Measurements from ENCODE around the gene C1QBP.
"Not testable (repeated sequence)": the region's sequence is repeated elsewhere in the genome, so short reads cannot be mapped to it uniquely, and the experiment has no call there.

C1QBP gene

DNA sequence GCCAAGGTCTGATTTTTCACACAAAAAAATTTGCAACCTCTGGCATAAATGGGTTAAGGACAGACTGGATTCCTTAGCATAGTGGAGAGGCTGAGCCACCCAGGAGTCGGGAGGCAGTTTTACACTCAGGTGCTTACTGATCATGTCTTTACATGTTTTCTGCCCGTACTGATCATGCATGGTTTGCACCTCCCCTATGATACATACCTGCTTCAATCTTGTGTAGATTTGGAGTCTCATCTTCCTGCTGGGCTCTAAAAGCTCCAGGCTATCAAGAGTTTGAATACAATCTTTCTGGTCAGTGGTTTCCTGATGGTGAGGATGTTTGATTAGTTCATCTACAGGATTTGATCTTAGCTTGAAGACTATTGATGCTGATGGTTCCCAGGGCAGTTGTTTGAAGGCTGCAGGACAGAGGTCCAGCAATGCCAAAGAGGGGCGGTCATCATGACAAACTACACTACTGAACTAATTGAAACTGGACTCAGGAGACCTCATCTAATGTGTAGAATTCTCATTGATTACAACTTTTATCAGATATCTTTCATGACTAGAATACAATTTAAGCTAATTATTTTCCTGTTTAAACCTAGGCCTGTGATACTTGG lies 6.9 kb downstream of the C1QBP start:
- no peak for DNase-seq (ENCODE audit: low spot score)

GRCh38 chr17:5431234-5431633 lies 7.7 kb downstream of the C1QBP start:
- not testable (repeated sequence) for DNase-seq (ENCODE audit: low spot score)

DNA sequence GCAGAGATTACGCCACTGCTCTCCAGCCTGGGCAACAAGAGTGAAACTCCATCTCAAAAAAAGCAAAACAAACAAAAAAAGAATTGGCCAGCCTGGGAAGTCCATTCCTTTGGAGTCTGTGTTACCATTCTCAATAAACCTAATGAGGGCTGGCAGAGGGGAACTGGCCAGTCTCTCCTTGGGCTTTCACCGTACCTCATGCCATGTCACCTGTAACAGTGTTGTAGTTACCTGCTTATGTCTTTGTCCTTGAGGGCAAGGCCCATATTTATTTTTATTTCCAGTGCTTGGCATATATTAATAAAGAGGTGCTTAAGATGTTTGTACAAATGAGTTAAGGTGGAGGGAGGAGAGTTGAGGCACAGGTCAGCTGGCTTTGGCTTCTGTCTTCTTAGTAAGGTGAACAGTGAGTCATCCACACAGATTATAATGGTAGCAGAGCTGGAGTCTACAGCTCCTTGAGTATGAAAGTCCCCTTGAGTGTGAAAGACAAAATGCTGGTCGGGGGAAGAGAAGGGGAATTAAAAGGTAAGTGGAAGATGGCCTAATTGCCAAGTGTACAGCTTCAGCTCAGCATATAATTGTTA lies 8.4 kb downstream of the C1QBP start:
- no peak for DNase-seq (ENCODE audit: low spot score)

DNA sequence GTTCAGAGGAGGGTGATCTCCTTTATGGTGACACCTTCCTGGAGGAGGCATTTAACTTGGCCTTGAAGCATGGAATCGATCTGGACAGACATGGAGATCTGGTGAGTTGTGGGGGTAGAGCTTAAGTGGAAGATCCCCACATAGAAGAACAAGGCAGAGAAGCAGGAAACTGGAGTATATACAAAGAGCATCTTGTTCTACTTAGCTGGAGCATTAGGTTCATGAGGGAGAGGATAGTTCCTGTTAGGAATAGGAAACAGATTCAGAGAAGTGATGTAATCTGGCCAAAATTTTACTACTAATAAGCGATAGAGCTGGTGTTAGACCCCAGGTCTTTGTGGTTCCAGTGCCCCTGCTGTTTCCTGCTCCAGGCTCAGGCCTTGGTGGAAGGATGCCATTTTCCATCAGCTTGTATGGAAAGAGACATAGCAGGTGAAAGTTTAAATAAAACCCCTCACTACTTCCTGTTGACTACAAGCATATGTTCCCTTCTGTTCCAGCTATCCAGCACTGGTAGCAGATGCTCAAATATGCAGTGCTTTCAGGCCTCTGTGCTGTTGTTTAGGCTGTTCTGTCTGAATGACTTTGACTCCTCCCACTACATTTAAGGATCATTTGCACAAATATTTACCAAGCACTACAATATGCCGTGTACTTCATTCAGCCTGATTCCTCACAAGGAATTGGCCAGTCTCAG lies 9.6 kb downstream of the C1QBP start:
- DNase-seq (ENCODE audit: low spot score): no peak

- DNase-seq (ENCODE audit: low spot score): no peak
These were observed 13.1 kb downstream of the C1QBP start for GRCh38 chr17:5425826-5426225.

DNA sequence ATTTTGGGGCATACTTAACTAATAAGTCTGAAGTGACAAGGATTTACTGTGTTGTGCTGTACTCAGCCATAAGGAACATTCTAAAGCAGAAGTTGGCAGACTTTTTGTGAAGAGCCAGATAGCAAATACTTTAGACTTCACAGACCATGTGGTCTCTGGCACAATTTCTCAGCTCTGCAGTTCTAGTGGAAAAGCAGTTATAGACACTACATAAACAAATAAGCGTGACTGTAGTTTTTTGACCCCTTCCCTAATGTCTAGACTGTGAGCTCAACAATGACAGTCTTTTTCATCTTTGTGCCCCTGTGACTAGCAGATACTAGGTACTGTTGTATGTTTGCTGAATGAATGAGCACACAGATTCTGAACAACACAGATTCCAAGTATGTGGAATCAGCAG lies 14.0 kb downstream of the C1QBP start:
- no peak for DNase-seq (ENCODE audit: low spot score)

DNA sequence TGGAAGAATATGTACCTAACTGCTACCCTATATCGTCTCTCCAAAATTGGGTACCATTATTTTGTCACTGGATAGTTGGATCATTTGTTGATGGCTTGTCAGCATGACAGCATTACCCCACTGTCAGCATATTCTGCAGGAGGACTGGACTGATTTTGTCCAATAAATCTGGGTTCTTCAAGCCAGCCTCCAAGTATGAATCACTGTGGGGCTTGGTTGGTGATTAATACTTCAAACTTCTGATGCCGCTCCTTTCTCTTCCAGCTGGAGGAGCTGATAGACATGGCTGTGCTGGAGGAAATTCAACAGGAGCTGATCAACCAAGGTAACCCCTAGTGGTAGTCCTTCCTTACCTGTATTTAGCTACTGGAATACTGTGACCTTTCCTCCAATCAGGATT lies 16.4 kb downstream of the C1QBP start:
- DNase-seq (ENCODE audit: low spot score): no peak

GRCh38 chr17:5419959-5420653 lies 18.8 kb downstream of the C1QBP start, which contains the start of gene RPAIN:
Gene RPAIN (plus strand): TSS chr17:5420182. CDS start chr17:5420211, 29 bp downstream.
- peak; percentile 87 for DNase-seq (ENCODE audit: low spot score)

DNA sequence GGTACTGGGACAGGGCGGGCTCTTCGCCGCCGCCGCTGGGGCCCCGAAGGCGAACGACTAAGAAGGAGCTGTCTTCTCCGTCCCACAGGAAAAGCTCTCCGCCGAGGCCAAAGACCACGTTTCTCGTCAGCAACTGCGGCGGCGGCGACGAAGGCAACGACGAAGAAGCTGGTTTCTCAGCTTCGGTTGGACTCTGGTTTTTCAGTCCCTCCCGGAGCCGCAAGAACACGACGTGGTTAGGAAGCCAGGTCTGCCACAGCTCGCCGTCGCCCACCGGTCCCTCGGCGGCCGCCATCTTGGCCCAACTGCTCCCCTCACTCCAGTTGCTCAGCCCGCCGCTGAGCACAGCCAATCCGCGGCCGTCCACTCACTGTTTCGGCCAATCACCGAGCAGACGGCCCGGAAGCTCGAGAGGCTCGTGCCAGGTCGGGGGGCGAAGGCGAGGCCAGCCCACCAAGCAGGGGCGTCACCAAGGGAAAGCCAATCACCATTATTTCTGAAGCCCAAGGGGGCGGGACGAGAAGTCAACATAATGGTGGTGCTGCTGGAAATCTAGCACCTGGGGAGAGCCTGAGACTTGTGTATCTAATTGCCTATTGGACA lies 19.5 kb downstream of the C1QBP start, which contains the start of gene NUP88:
Gene NUP88 (minus strand): TSS at position 307 of the 603 bp plus-strand sequence. CDS start 12 bp downstream, at position 295.
- peak; percentile 99 for DNase-seq (ENCODE audit: low spot score)

GRCh38 chr17:5418858-5419355 lies 20.0 kb downstream of the C1QBP start:
- peak; percentile 78 for DNase-seq (ENCODE audit: low spot score)

DNA sequence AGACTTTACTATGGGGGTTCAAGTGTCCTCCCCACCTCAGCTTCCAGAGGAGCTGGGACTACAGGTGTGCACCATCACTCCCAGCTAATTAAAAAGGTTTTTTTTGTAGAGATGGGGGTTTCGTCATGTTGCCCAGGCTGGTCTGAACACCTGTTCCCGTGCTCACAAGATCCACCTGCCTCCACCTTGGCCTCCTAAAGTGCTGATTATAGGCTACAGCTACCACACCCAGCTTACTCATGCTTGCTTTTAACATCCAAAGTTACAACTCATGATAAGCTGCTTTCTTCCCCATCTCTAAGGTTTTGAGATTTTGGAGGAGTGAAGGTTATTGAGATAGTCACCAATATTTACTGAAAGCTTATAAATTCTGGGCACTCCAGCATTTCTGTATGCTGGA lies 22.1 kb downstream of the C1QBP start:
- no peak for DNase-seq (ENCODE audit: low spot score)

- no peak for DNase-seq (ENCODE audit: low spot score)
These were observed 25.3 kb downstream of the C1QBP start for GRCh38 chr17:5413682-5414081.

- no peak for DNase-seq (ENCODE audit: low spot score)
These were observed 28.2 kb downstream of the C1QBP start for GRCh38 chr17:5410594-5411272.

DNA sequence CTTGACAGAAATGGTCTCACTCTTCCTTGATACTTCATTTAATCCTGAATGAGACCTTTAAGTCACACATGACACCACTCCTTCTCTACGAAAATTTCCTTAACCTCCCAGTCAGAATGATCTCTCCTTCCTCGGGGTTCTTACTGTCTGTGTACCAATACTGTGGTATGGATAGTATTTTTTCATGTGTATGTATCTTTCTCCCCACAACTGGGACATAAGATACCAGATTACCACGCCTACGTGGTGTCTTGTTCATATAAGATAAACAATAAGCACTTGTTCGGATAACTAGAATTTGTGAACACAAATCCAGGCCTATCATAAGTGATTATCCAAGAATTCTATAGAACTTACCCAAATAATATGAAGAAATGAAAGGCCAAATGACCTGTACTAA lies 30.8 kb downstream of the C1QBP start:
- no peak for DNase-seq (ENCODE audit: low spot score)

- DNase-seq (ENCODE audit: low spot score): no peak
These were observed 33.6 kb downstream of the C1QBP start for GRCh38 chr17:5405400-5405799.

DNA sequence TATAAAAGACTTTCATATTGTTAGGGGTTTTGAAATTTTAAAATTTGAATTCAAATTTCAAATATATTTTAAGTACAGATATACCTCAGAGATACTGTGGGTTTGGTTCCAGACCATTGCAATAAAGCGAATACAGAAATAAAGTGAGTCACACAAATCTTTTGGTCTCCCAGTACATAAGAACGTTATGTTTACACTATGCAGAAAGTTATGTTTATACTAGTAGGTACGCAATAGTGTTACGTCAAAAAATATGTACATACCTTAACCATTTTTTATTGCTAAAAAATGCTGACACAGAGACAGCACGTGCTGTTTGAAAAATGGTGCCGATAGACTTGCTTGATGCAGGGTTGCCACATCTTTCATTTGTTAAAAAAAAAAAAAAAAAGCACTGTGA lies 39.2 kb downstream of the C1QBP start:
- DNase-seq (ENCODE audit: low spot score): no peak

- no peak for DNase-seq (ENCODE audit: low spot score)
These were observed 42.3 kb downstream of the C1QBP start for GRCh38 chr17:5396612-5397011.

- no peak for DNase-seq (ENCODE audit: low spot score)
These were observed 47.3 kb downstream of the C1QBP start for GRCh38 chr17:5391678-5392077.
